Measurements from ENCODE around the gene SETBP1. TPM values are rescaled to one million over a fixed set of nuclear protein-coding genes. Genes with fewer than 3 reads are reported as not detected.

Gene SETBP1
- total RNA-seq, 1 donor, result 22.8 TPM

GRCh38 chr18:45046961-45047360 is 366.3 kb downstream of the SETBP1 start:
- H3K4me2 ChIP-seq (ENCODE audit: insufficient read depth, low read length), result no peak overlapping the region
- H3K4me1 ChIP-seq (ENCODE audit: insufficient read depth, low read length), result peaks cover 13% of the 10 kb centered on the region
- no peaks in the 10 kb centered on the region for H4K20me1 ChIP-seq (ENCODE audit: insufficient read depth, low read length)
- no peaks in the 10 kb centered on the region for H3K79me2 ChIP-seq (ENCODE audit: insufficient read depth, low read length)
- H3K36me3 ChIP-seq (ENCODE audit: insufficient read depth, low read length), result no peaks in the 10 kb centered on the region
- H2AFZ ChIP-seq (ENCODE audit: low read length), result no peak overlapping the region
- no peak overlapping the region for H3K4me3 ChIP-seq (ENCODE audit: insufficient read depth, low read length)
- H3K27ac ChIP-seq (ENCODE audit: low read depth, low read length), result no peak overlapping the region
- DNase-seq (ENCODE audit: insufficient read length, low spot score, missing footprints), result no peak
- no peaks in the 10 kb centered on the region for H3K9me3 ChIP-seq (ENCODE audit: low read depth, low read length)
- H3K27me3 ChIP-seq (ENCODE audit: insufficient read depth, low read length), result no peaks in the 10 kb centered on the region
- TF ChIP-seq CTCF (IDR thresholded peaks at IDR 0.05; ENCODE audit: extremely low read depth, low read depth, low read length), result no peak

GRCh38 chr18:45049578-45050319 is 369.1 kb downstream of the SETBP1 start:
- no peak overlapping the region for H3K4me2 ChIP-seq (ENCODE audit: insufficient read depth, low read length)
- DNase-seq (ENCODE audit: insufficient read length, low spot score, missing footprints), result no peak

GRCh38 chr18:45050712-45051601 is 370.3 kb downstream of the SETBP1 start:
- Histone ChIP-seq H3K9me3 (ENCODE audit: low read depth, low read length) (no peaks in the 10 kb centered on the region), H3K4me1 (ENCODE audit: insufficient read depth, low read length) (peaks cover 13% of the 10 kb centered on the region), H3K4me3 (ENCODE audit: insufficient read depth, low read length) (no peak overlapping the region), H3K4me2 (ENCODE audit: insufficient read depth, low read length) (peak overlapping the region; percentile 40), H4K20me1 (ENCODE audit: insufficient read depth, low read length) (no peaks in the 10 kb centered on the region), H3K27ac (ENCODE audit: low read depth, low read length) (peak overlapping the region; percentile 21), H3K79me2 (ENCODE audit: insufficient read depth, low read length) (no peaks in the 10 kb centered on the region), H2AFZ (ENCODE audit: low read length) (no peak overlapping the region), H3K27me3 (ENCODE audit: insufficient read depth, low read length) (no peaks in the 10 kb centered on the region), H3K36me3 (ENCODE audit: insufficient read depth, low read length) (no peaks in the 10 kb centered on the region)
- TF ChIP-seq CTCF (IDR thresholded peaks at IDR 0.05; ENCODE audit: extremely low read depth, low read depth, low read length), result no peak
- peak; percentile 81 for DNase-seq (ENCODE audit: insufficient read length, low spot score, missing footprints)

More at GRCh38 chr18:45049578-45050319, 369.1 kb downstream of the SETBP1 start:
- Histone ChIP-seq H2AFZ (ENCODE audit: low read length) (no peak overlapping the region), H3K27ac (ENCODE audit: low read depth, low read length) (no peak overlapping the region), H3K9me3 (ENCODE audit: low read depth, low read length) (no peaks in the 10 kb centered on the region), H3K4me3 (ENCODE audit: insufficient read depth, low read length) (no peak overlapping the region), H3K79me2 (ENCODE audit: insufficient read depth, low read length) (no peaks in the 10 kb centered on the region), H3K36me3 (ENCODE audit: insufficient read depth, low read length) (no peaks in the 10 kb centered on the region), H3K27me3 (ENCODE audit: insufficient read depth, low read length) (no peaks in the 10 kb centered on the region), H3K4me1 (ENCODE audit: insufficient read depth, low read length) (peaks cover 13% of the 10 kb centered on the region), H4K20me1 (ENCODE audit: insufficient read depth, low read length) (no peaks in the 10 kb centered on the region)
- no peak for TF ChIP-seq CTCF (IDR thresholded peaks at IDR 0.05; ENCODE audit: extremely low read depth, low read depth, low read length)

- H3K79me2 ChIP-seq (ENCODE audit: insufficient read depth, low read length), result no peaks in the 10 kb centered on the region
- no peak for TF ChIP-seq CTCF (IDR thresholded peaks at IDR 0.05; ENCODE audit: extremely low read depth, low read depth, low read length)
- no peaks in the 10 kb centered on the region for H3K9me3 ChIP-seq (ENCODE audit: low read depth, low read length)
- DNase-seq (ENCODE audit: insufficient read length, low spot score, missing footprints), result no peak
- H3K27ac ChIP-seq (ENCODE audit: low read depth, low read length), result no peak overlapping the region
- H3K36me3 ChIP-seq (ENCODE audit: insufficient read depth, low read length), result no peaks in the 10 kb centered on the region
- H3K4me1 ChIP-seq (ENCODE audit: insufficient read depth, low read length), result peaks cover 13% of the 10 kb centered on the region
- no peak overlapping the region for H3K4me2 ChIP-seq (ENCODE audit: insufficient read depth, low read length)
- H2AFZ ChIP-seq (ENCODE audit: low read length), result no peak overlapping the region
- no peaks in the 10 kb centered on the region for H4K20me1 ChIP-seq (ENCODE audit: insufficient read depth, low read length)
- no peaks in the 10 kb centered on the region for H3K27me3 ChIP-seq (ENCODE audit: insufficient read depth, low read length)
- H3K4me3 ChIP-seq (ENCODE audit: insufficient read depth, low read length), result no peak overlapping the region
Observed at GRCh38 chr18:45054636-45055035, 373.9 kb downstream of the SETBP1 start.

Data from osteoblast (primary cell).